H1 (cell line): ENCODE results near the gene UMODL1. TPM values are rescaled to one million over a fixed set of nuclear protein-coding genes. Genes with fewer than 3 reads are reported as not detected.

Experiments used
- CTCF ChIA-PET: fragments of 300-600 bp; sonication (Branson Sonifier 250); formaldehyde crosslinking; loops from one replicate; lab custom pipeline; 2021; ENCODE audit not compliant: partially characterized antibody; lab: Charles Lee
- POLR2A ChIA-PET: fragments of 300-600 bp; sonication (Branson Sonifier 250); formaldehyde crosslinking; loops from one replicate; lab custom pipeline; 2021; ENCODE audit warnings: inconsistent platforms; ENCODE audit not compliant: partially characterized antibody; lab: Charles Lee
- DNase-seq, 2 experiments: peaks; one replicate each; pipeline versions ENCODE4 v3.0.0 to v3.0.0-alpha.2; 2010 to 2022; ENCODE audit warnings: low spot score in 2 of 2, low read depth in 1 of 2, mixed read lengths in 1 of 2
- FAIRE-seq: peaks from 2 replicates; lab custom pipeline; 2011; peaks lifted over from hg19 to GRCh38; lab: Jason Lieb, UNC
- H2AFZ ChIP-seq: 2 replicates; pipeline ENCODE4 v1.8.1; 2012; ENCODE audit warnings: low read length, inconsistent platforms
- H2AK5ac ChIP-seq: 2 replicates; pipeline ENCODE4 v1.6.1; 2013; ENCODE audit warnings: low read depth, low read length
- H2BK120ac ChIP-seq: replicated peaks from 2 replicates; pipeline ENCODE3; 2013; ENCODE audit warnings: low read depth, low read length, inconsistent platforms
- H2BK12ac ChIP-seq: 2 replicates; pipeline ENCODE4 v1.6.1; 2013; ENCODE audit warnings: low read depth, low read length
- H2BK15ac ChIP-seq: 2 replicates; pipeline ENCODE4 v1.6.1; 2013; ENCODE audit warnings: low read length
- H2BK20ac ChIP-seq: 2 replicates; pipeline ENCODE4 v1.6.1; 2013; ENCODE audit warnings: low read length
- H2BK5ac ChIP-seq: 2 replicates; pipeline ENCODE4 v1.6.1; 2013; ENCODE audit warnings: low read depth, low read length
- H3K14ac ChIP-seq: 2 replicates; pipeline ENCODE4 v1.6.1; 2013; ENCODE audit warnings: inconsistent platforms; ENCODE audit not compliant: insufficient read length
- H3K18ac ChIP-seq: 2 replicates; pipeline ENCODE4 v1.6.1; 2013; ENCODE audit warnings: low read length; ENCODE audit errors: extremely low read depth
- H3K23ac ChIP-seq: 2 replicates; pipeline ENCODE4 v1.6.1; 2013; ENCODE audit warnings: inconsistent platforms; ENCODE audit not compliant: insufficient read length
- H3K23me2 ChIP-seq: 2 replicates; pipeline ENCODE4 v1.6.1; 2013; ENCODE audit warnings: low read depth, low read length
- H3K27ac ChIP-seq: 2 replicates; pipeline ENCODE4 v1.6.1; 2011; ENCODE audit warnings: low read depth, low read length, inconsistent platforms
- H3K27me3 ChIP-seq, 4 experiments: replicated peaks in 1 of 4; 1 replicate in 1 of 4; 2 replicates in 3 of 4; pipeline versions ENCODE4 v1.6.1 to v1.8.1; 2011 to 2013; ENCODE audit warnings: low read length in 3 of 4, mild to moderate bottlenecking in 3 of 4, inconsistent platforms in 2 of 4, mixed read lengths in 2 of 4, moderate library complexity in 1 of 4; ENCODE audit not compliant: control insufficient read depth in 3 of 4, insufficient read depth in 3 of 4; ENCODE audit errors: extremely low read depth in 1 of 4
- H3K36me3 ChIP-seq, 4 experiments: 2 replicates each; pipeline versions ENCODE4 v1.6.1 to v1.8.1; 2011 to 2013; ENCODE audit warnings: mild to moderate bottlenecking in 4 of 4, low read length in 3 of 4, moderate library complexity in 2 of 4, control low read depth in 1 of 4, inconsistent platforms in 1 of 4; ENCODE audit not compliant: insufficient read depth in 4 of 4, control insufficient read depth in 2 of 4
- H3K4ac ChIP-seq: replicated peaks from 2 replicates; pipeline ENCODE3; 2013; ENCODE audit warnings: low read length, low read depth, mixed read lengths, inconsistent platforms; ENCODE audit not compliant: insufficient read length
- H3K4me1 ChIP-seq, 4 experiments: replicated peaks in 1 of 4; 1 replicate in 1 of 4; 2 replicates in 3 of 4; pipeline versions ENCODE4 v1.6.1 to v1.8.1; 2011 to 2013; ENCODE audit warnings: low read length in 3 of 4, inconsistent platforms in 2 of 4, mixed read lengths in 1 of 4; ENCODE audit not compliant: insufficient read depth in 4 of 4, control insufficient read depth in 3 of 4
- H3K4me2 ChIP-seq, 2 experiments: 2 replicates each; pipeline versions ENCODE4 v1.6.1 to v1.8.1; 2011 to 2013; ENCODE audit warnings: low read depth in 2 of 2, low read length in 2 of 2, control low read depth in 1 of 2, inconsistent platforms in 1 of 2, mild to moderate bottlenecking in 1 of 2; ENCODE audit not compliant: insufficient read depth in 1 of 2
- H3K4me3 ChIP-seq, 4 experiments: fragments of 200-600, 300-600 bp in 1 of 4; sonication (generic), shearing (Covaris generic), sonication (Bioruptor Twin) in 1 of 4; 2 replicates each; pipeline versions ENCODE4 v1.5.1 to v1.8.1; 2011 to 2016; ENCODE audit warnings: low read length in 4 of 4, low read depth in 3 of 4, control low read depth in 2 of 4, inconsistent platforms in 2 of 4, mild to moderate bottlenecking in 2 of 4, mixed read lengths in 1 of 4, moderate library complexity in 1 of 4; ENCODE audit not compliant: insufficient read depth in 2 of 4; ENCODE audit errors: extremely low read depth in 1 of 4
- H3K56ac ChIP-seq: replicated peaks from 2 replicates; pipeline ENCODE3; 2013; ENCODE audit warnings: low read depth, mild to moderate bottlenecking, mixed read lengths, low read length, inconsistent platforms; ENCODE audit not compliant: insufficient read length
- H3K79me1 ChIP-seq: 2 replicates; pipeline ENCODE4 v1.6.1; 2013; ENCODE audit warnings: low read depth, low read length, control low read depth
- H3K79me2 ChIP-seq, 2 experiments: 2 replicates each; pipeline versions ENCODE4 v1.6.1 to v1.8.1; 2012 to 2013; ENCODE audit warnings: low read length in 2 of 2, mild to moderate bottlenecking in 2 of 2, inconsistent platforms in 1 of 2; ENCODE audit not compliant: insufficient read depth in 2 of 2, control insufficient read depth in 1 of 2
- H3K9ac ChIP-seq, 4 experiments: replicated peaks in 1 of 4; 1 replicate in 1 of 4; 2 replicates in 3 of 4; pipeline versions ENCODE4 v1.6.1 to v1.8.1; 2011 to 2013; ENCODE audit warnings: low read depth in 3 of 4, low read length in 3 of 4, control low read depth in 2 of 4, mild to moderate bottlenecking in 2 of 4, moderate library complexity in 2 of 4, inconsistent platforms in 1 of 4; ENCODE audit errors: extremely low read depth in 1 of 4
- H3K9me3 ChIP-seq, 2 experiments: 2 replicates each; pipeline versions ENCODE4 v1.6.1 to v1.8.1; 2012 to 2013; ENCODE audit warnings: mild to moderate bottlenecking in 2 of 2, moderate library complexity in 2 of 2, control low read depth in 1 of 2, inconsistent platforms in 1 of 2, low read depth in 1 of 2, low read length in 1 of 2, mixed read lengths in 1 of 2; ENCODE audit not compliant: insufficient read depth in 2 of 2
- H4K20me1 ChIP-seq, 2 experiments: replicated peaks in 1 of 2; 2 replicates each; pipeline versions ENCODE3 to v1.8.1; 2011 to 2013; ENCODE audit warnings: inconsistent platforms in 2 of 2, low read length in 2 of 2, mild to moderate bottlenecking in 1 of 2; ENCODE audit not compliant: insufficient read depth in 2 of 2, control insufficient read depth in 1 of 2
- H4K5ac ChIP-seq: 2 replicates; pipeline ENCODE4 v1.6.1; 2013; ENCODE audit warnings: low read length, low read depth, mixed read lengths, inconsistent platforms; ENCODE audit not compliant: insufficient read length
- H4K8ac ChIP-seq: 2 replicates; pipeline ENCODE4 v1.8.0; 2013; ENCODE audit warnings: mild to moderate bottlenecking, moderate library complexity, low read length, inconsistent platforms; ENCODE audit not compliant: insufficient read depth; ENCODE audit errors: extremely low read depth
- H4K91ac ChIP-seq: replicated peaks from 2 replicates; pipeline ENCODE3; 2013; ENCODE audit warnings: low read length, mixed read lengths, inconsistent platforms; ENCODE audit not compliant: insufficient read length
- EP300 ChIP-seq, 2 experiments: IDR thresholded peaks; 1 replicate in 1 of 2; 2 replicates in 1 of 2; pipeline ENCODE4 v1.6.1; 2011 to 2012; ENCODE audit warnings: low read depth in 2 of 2, low read length in 2 of 2, mild to moderate bottlenecking in 2 of 2, borderline replicate concordance in 1 of 2, inconsistent platforms in 1 of 2, moderate library complexity in 1 of 2
- JUN ChIP-seq: IDR thresholded peaks from 2 replicates; pipeline ENCODE4 v1.6.1; 2011; ENCODE audit warnings: low read depth, mild to moderate bottlenecking, improper control_type of control experiment, low read length
- MAFK ChIP-seq: IDR thresholded peaks from 2 replicates; pipeline ENCODE4 v1.6.1; 2012; ENCODE audit warnings: low read depth, mild to moderate bottlenecking, improper control_type of control experiment, low read length
- POLR2AphosphoS5 ChIP-seq: IDR thresholded peaks from 2 replicates; pipeline ENCODE4 v1.6.1; 2011; ENCODE audit warnings: low read depth, low read length
- RAD21 ChIP-seq, 2 experiments: IDR thresholded peaks in 1 of 2; conservative IDR thresholded peaks in 1 of 2; 2 replicates each; pipeline ENCODE4 v1.6.1; 2011; ENCODE audit warnings: low read depth in 2 of 2, low read length in 2 of 2, improper control_type of control experiment in 1 of 2, inconsistent platforms in 1 of 2, mild to moderate bottlenecking in 1 of 2, moderate library complexity in 1 of 2
- RXRA ChIP-seq: IDR thresholded peaks from 2 replicates; pipeline ENCODE4 v1.6.1; 2011; ENCODE audit warnings: low read depth, mild to moderate bottlenecking, low read length, moderate library complexity; ENCODE audit not compliant: insufficient read depth
- SAP30 ChIP-seq: fragments of 300-600 bp; sonication (generic); IDR thresholded peaks from 2 replicates; pipeline ENCODE4 v1.7.1; 2012; ENCODE audit warnings: low read length, moderate library complexity, mild to moderate bottlenecking, inconsistent platforms; ENCODE audit not compliant: insufficient read depth, insufficient replicate concordance
- SIN3A ChIP-seq, 2 experiments: IDR thresholded peaks in 1 of 2; conservative IDR thresholded peaks in 1 of 2; 2 replicates each; pipeline ENCODE4 v1.6.1; 2011 to 2012; ENCODE audit warnings: low read length in 2 of 2, improper control_type of control experiment in 1 of 2, low read depth in 1 of 2, mild to moderate bottlenecking in 1 of 2
- TBP ChIP-seq: IDR thresholded peaks from 2 replicates; pipeline ENCODE4 v1.6.1; 2011; ENCODE audit warnings: low read depth, low read length, improper control_type of control experiment
- ZNF274 ChIP-seq: IDR thresholded peaks from 2 replicates; pipeline ENCODE4 v1.7.0; 2012; ENCODE audit warnings: low read length, borderline replicate concordance; ENCODE audit errors: extremely low read depth
- WGBS, 2 experiments: shearing (Covaris generic) in 1 of 2; methylation state at CpG; one replicate each; pipeline versions ENCODE4 v1.1.6 to v1.1.7; 2013 to 2015; ENCODE audit warnings: low lambda C conversion rate in 2 of 2, mixed read lengths in 2 of 2, inconsistent platforms in 1 of 2, low coverage in 1 of 2, missing lambda C conversion rate in 1 of 2; ENCODE audit not compliant: insufficient replicate concordance in 2 of 2, insufficient coverage in 1 of 2, insufficient read length in 1 of 2; ENCODE audit errors: extremely low coverage in 1 of 2, missing lambda C conversion rate in 1 of 2; 5-methylcytosine and 5-hydroxymethylcytosine counted together
- polyA plus RNA-seq, 7 experiments: library from polyadenylated mRNA; depleted of rRNA in 3 of 7; stranded (reverse) in 5 of 7; unstranded in 2 of 7; fragments of >200 nt in 5 of 7; fragments of 200-250 nt in 2 of 7; gene quantifications; 1 replicate in 5 of 7; 2 replicates in 1 of 7; 4 replicates in 1 of 7; pipeline versions ENCODE4 v1.2.1 to v1.2.3, GENCODE V29; 2011 to 2013; ENCODE audit warnings: missing spikeins in 2 of 7, mixed read lengths in 2 of 7
- total RNA-seq: library from RNA; stranded (reverse); fragmentation: NEBNext Ultra II Directional; extraction: Animal tissue kit (Norgen Biotek cat#: 25700); gene quantifications from 2 replicates; pipeline ENCODE4 v1.2.1, GENCODE V29; 2021

UMODL1 gene
- total and polyA plus RNA-seq, 2 of the 8 experiments (the other 6 are each of a cell fraction or from before 2014, with no cell fraction given) = not detected

GRCh38 chr21:42097860-42098454, 26.8 kb downstream of the UMODL1 start:
- H3K79me1 ChIP-seq = no peaks in the 10 kb centered on the region
- H3K27ac ChIP-seq = no peak overlapping the region
- H3K27me3 ChIP-seq = no peaks in the 10 kb centered on the region
- peaks cover 8 to 12% of the 10 kb centered on the region in 2 experiments; a peak in 2 of 4 replicates for H3K9me3 ChIP-seq
- H3K23me2 ChIP-seq = no peaks in the 10 kb centered on the region
- H2AFZ ChIP-seq = no peak overlapping the region
- H4K5ac ChIP-seq = no peak overlapping the region
- no peak overlapping the region for H3K56ac ChIP-seq
- DNase-seq = no peak
- 82% methylated on average over 8 of the region's 8 CpGs; no CpG with 5 or more reads in 1 of the 2 experiments for WGBS, 2 experiments
- no peak overlapping the region for H2BK15ac ChIP-seq
- H3K36me3 ChIP-seq = no peaks in the 10 kb centered on the region
- no peak overlapping the region for H2AK5ac ChIP-seq
- H2BK120ac ChIP-seq = no peak overlapping the region
- CTCF ChIA-PET = interaction anchor here (0.7 to 1.9 kb wide), 8 partner anchors 8 to 486 kb away, joined by 3 to 14 read pairs (median 3); no protein-coding TSS in a partner anchor
- TF ChIP-seq EP300 (IDR thresholded peaks at IDR 0.05; ENCODE audit: borderline replicate concordance in 1 of 2, low read depth in 2 of 2, low read length in 2 of 2) = no peak
- no peak for TF ChIP-seq MAFK
- no peak for TF ChIP-seq TBP
- no peak for TF ChIP-seq SAP30
- no peak for TF ChIP-seq POLR2AphosphoS5
- TF ChIP-seq SIN3A (conservative IDR thresholded peaks at IDR 0.05 in 1 of 2, IDR thresholded peaks at IDR 0.05 in 1 of 2; ENCODE audit: low read depth in 1 of 2, low read length in 2 of 2) = no peak
- no peak for TF ChIP-seq JUN
- no peak for TF ChIP-seq ZNF274
- TF ChIP-seq RXRA = no peak
- no peak for TF ChIP-seq RAD21 (IDR thresholded peaks at IDR 0.05 in 1 of 2, conservative IDR thresholded peaks at IDR 0.05 in 1 of 2; ENCODE audit: low read depth in 2 of 2, low read length in 2 of 2)
- TF ChIP-seq, all 59 proteins: peak for 0
- POLR2A ChIA-PET = no interaction called here
- Histone ChIP-seq H3K4me1 (no peaks in the 10 kb centered on the region), H3K9ac (no peak overlapping the region), H3K4ac (no peak overlapping the region), H3K14ac (no peak overlapping the region), H3K4me2 (no peak overlapping the region), H2BK12ac (no peak overlapping the region), H2BK20ac (no peak overlapping the region), H4K91ac (no peak overlapping the region), H4K8ac (no peak overlapping the region), H2BK5ac (no peak overlapping the region), H3K23ac (no peak overlapping the region), H3K79me2 (no peaks in the 10 kb centered on the region), H3K18ac (no peak overlapping the region), H3K4me3 (no peak overlapping the region), H4K20me1 (no peaks in the 10 kb centered on the region)
- FAIRE-seq = no peak
